ENCODE measurements around the gene CYFIP2.
A peak's percentile ranks its signal among the peaks of the same experiment; 100 is the strongest.

The CYFIP2 gene

GRCh38 chr5:157269761-157270272 is 3.9 kb downstream of the CYFIP2 start:
- FAIRE-seq (no peak), DNase-seq (ENCODE audit: insufficient read length, low spot score) (no peak)
- TF ChIP-seq, protein P1, sequence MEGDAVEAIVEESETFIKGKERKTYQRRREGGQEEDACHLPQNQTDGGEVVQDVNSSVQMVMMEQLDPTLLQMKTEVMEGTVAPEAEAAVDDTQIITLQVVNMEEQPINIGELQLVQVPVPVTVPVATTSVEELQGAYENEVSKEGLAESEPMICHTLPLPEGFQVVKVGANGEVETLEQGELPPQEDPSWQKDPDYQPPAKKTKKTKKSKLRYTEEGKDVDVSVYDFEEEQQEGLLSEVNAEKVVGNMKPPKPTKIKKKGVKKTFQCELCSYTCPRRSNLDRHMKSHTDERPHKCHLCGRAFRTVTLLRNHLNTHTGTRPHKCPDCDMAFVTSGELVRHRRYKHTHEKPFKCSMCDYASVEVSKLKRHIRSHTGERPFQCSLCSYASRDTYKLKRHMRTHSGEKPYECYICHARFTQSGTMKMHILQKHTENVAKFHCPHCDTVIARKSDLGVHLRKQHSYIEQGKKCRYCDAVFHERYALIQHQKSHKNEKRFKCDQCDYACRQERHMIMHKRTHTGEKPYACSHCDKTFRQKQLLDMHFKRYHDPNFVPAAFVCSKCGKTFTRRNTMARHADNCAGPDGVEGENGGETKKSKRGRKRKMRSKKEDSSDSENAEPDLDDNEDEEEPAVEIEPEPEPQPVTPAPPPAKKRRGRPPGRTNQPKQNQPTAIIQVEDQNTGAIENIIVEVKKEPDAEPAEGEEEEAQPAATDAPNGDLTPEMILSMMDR (IDR thresholded peaks at IDR 0.05; ENCODE audit: insufficient read depth, missing control alignments), result no peak

GRCh38 chr5:157270771-157271170 is 4.8 kb downstream of the CYFIP2 start:
- DNase-seq (ENCODE audit: insufficient read length, low spot score), result no peak
- TF ChIP-seq, protein P1 (IDR thresholded peaks at IDR 0.05; ENCODE audit: insufficient read depth, missing control alignments), result no peak
- no peak for FAIRE-seq

DNA sequence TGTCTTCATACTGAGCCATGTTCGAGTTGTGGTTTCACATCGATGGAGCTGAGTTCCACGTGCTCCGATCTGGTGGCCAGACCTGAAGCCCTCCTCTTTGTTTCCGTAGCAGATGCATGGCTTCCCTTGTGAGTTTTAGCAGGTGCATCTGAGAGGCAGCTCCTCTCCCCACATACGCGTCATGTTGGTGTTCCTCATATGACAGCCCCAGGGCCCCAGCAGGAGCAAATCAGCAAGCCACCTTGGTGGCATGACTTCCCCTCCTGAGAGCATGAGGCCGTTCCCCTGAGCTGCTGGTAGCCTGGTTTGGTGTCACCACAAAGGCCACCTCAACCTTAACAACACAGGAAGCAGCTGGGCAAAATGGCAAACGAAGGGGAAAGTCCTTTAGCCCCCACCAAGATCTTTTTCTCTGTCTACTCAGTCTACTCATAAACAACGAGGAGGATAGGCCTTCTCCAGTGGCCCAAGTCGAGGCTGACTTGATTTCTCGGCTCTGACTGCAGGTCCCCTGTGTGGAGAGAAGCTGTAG is 5.9 kb downstream of the CYFIP2 start:
- TF ChIP-seq, protein P1 (IDR thresholded peaks at IDR 0.05; ENCODE audit: insufficient read depth, missing control alignments), result no peak
- DNase-seq (ENCODE audit: insufficient read length, low spot score) (no peak), FAIRE-seq (no peak)

GRCh38 chr5:157273131-157273556 is 7.2 kb downstream of the CYFIP2 start:
- DNase-seq (ENCODE audit: insufficient read length, low spot score), result no peak
- TF ChIP-seq, protein P1 (IDR thresholded peaks at IDR 0.05; ENCODE audit: insufficient read depth, missing control alignments), result no peak
- FAIRE-seq, result no peak

DNA sequence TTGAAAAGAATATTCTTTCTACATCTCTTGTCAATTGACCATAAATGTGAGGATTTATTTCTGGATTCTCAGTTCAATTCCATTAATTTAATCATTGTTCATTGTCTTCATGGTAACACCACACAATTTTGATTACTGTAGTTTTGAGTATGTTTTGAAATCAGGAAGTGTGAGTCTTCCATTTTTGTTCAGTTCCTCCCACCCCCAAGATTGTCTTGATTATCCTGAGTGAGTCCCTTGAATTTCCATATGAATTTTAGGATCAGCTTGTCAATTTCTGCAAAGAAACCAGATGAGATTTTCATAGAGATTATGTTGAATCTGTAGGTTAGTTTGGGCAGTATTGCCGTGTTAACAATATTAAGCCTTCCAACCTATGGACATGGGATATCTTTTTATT is 9.5 kb downstream of the CYFIP2 start:
- DNase-seq (ENCODE audit: insufficient read length, low spot score), result no peak
- TF ChIP-seq, protein P1 (IDR thresholded peaks at IDR 0.05; ENCODE audit: insufficient read depth, missing control alignments), result no peak
- FAIRE-seq, result no peak

- FAIRE-seq, result peak; percentile 16
- TF ChIP-seq, protein P1 (IDR thresholded peaks at IDR 0.05; ENCODE audit: insufficient read depth, missing control alignments), result no peak
- no peak for DNase-seq (ENCODE audit: insufficient read length, low spot score)
Measured at GRCh38 chr5:157278319-157279037, 12.6 kb downstream of the CYFIP2 start.

Measured in D721Med (cell line).